HEK293 (cell line): Measurements from ENCODE around the gene SYS1.

ENCODE experiments used
- CTCF ChIA-PET: fragments of 350-600 bp; formaldehyde crosslinking; extraction: SDS; loops from one replicate; lab custom pipeline; 2021; ENCODE audit warnings: antibody characterized with exemption; lab: Yijun Ruan, JAX
- POLR2A ChIA-PET: fragments of 300-600 bp; formaldehyde crosslinking; extraction: SDS; loops from one replicate; lab custom pipeline; 2020; ENCODE audit warnings: antibody characterized with exemption, inconsistent platforms; lab: Yijun Ruan, JAX
- H3K27ac ChIP-seq: fragments of 200-500 bp; sonication (Bioruptor generic); 2 replicates; pipeline ENCODE4 v1.5.1; 2014; ENCODE audit warnings: low read depth, low read length, control low read depth, inconsistent platforms; ENCODE audit errors: extremely low read depth
- H3K36me3 ChIP-seq, 2 experiments: fragments of 200-500 bp in 1 of 2; sonication (Bioruptor generic) in 1 of 2; 1 replicate in 1 of 2; 2 replicates in 1 of 2; pipeline ENCODE4 v1.5.1; 2014 to 2017; ENCODE audit warnings: inconsistent platforms in 2 of 2, low read length in 2 of 2; ENCODE audit not compliant: control insufficient read depth in 2 of 2, insufficient read depth in 1 of 2
- H3K4me1 ChIP-seq: fragments of 200-500 bp; sonication (Bioruptor generic); 2 replicates; pipeline ENCODE4 v1.5.1; 2014; ENCODE audit warnings: mild to moderate bottlenecking, low read length, inconsistent platforms; ENCODE audit not compliant: control insufficient read depth, insufficient read depth
- H3K4me3 ChIP-seq: 2 replicates; pipeline ENCODE4 v1.5.1; 2011; ENCODE audit warnings: low read depth, mild to moderate bottlenecking, control low read depth, low read length, moderate library complexity
- H3K9me3 ChIP-seq: fragments of 200-500 bp; sonication (Bioruptor generic); 2 replicates; pipeline ENCODE4 v1.5.1; 2014; ENCODE audit warnings: low read depth, low read length, inconsistent platforms; ENCODE audit not compliant: control insufficient read depth, insufficient read depth
- BCL11A ChIP-seq: fragments of 450-650 bp; formaldehyde crosslinking; IDR thresholded peaks from 2 replicates; pipeline ENCODE4 v1.5.1; 2016; ENCODE audit warnings: low read depth, missing biosample characterization, missing genetic modification characterization
- EGR2 ChIP-seq: fragments of 450-650 bp; formaldehyde crosslinking; IDR thresholded peaks from 2 replicates; pipeline ENCODE4 v1.5.1; 2016; ENCODE audit warnings: low read depth, missing biosample characterization, missing genetic modification characterization
- KLF1 ChIP-seq: fragments of 450-650 bp; formaldehyde crosslinking; IDR thresholded peaks from 2 replicates; pipeline ENCODE4 v1.5.1; 2016; ENCODE audit warnings: missing biosample characterization, missing genetic modification characterization
- KLF16 ChIP-seq: fragments of 450-650 bp; formaldehyde crosslinking; IDR thresholded peaks from 2 replicates; pipeline ENCODE4 v1.5.1; 2017; ENCODE audit warnings: missing biosample characterization, missing genetic modification characterization
- PATZ1 ChIP-seq: fragments of 450-650 bp; formaldehyde crosslinking; IDR thresholded peaks from 2 replicates; pipeline ENCODE4 v1.5.1; 2016; ENCODE audit warnings: missing biosample characterization, missing genetic modification characterization
- PRDM1 ChIP-seq: fragments of 450-650 bp; formaldehyde crosslinking; IDR thresholded peaks from 2 replicates; pipeline ENCODE4; 2016; ENCODE audit warnings: missing biosample characterization, missing genetic modification characterization
- PRDM10 ChIP-seq: fragments of 450-650 bp; formaldehyde crosslinking; IDR thresholded peaks from 2 replicates; pipeline ENCODE4 v1.5.1; 2016; ENCODE audit warnings: missing biosample characterization, missing genetic modification characterization
- SCRT1 ChIP-seq: fragments of 450-650 bp; formaldehyde crosslinking; IDR thresholded peaks from 2 replicates; pipeline ENCODE4 v1.5.1; 2016; ENCODE audit warnings: missing biosample characterization, missing genetic modification characterization, borderline replicate concordance
- SP7 ChIP-seq: fragments of 450-650 bp; formaldehyde crosslinking; IDR thresholded peaks from 2 replicates; pipeline ENCODE4 v1.5.1; 2016; ENCODE audit warnings: missing biosample characterization, missing genetic modification characterization
- YY2 ChIP-seq: fragments of 450-650 bp; formaldehyde crosslinking; IDR thresholded peaks from 2 replicates; pipeline ENCODE4 v1.5.1; 2016; ENCODE audit warnings: missing biosample characterization, missing genetic modification characterization
- ZBTB11 ChIP-seq: fragments of 450-650 bp; formaldehyde crosslinking; conservative IDR thresholded peaks from 2 replicates; pipeline ENCODE4 v1.5.1; 2016; ENCODE audit warnings: low read depth, missing biosample characterization, missing genetic modification characterization
- ZBTB17 ChIP-seq: fragments of 450-650 bp; formaldehyde crosslinking; IDR thresholded peaks from 2 replicates; pipeline ENCODE4 v1.5.1; 2016; ENCODE audit warnings: missing biosample characterization, missing genetic modification characterization
- ZBTB8A ChIP-seq: fragments of 450-650 bp; formaldehyde crosslinking; IDR thresholded peaks from 2 replicates; pipeline ENCODE4 v1.5.1; 2016; ENCODE audit warnings: missing biosample characterization, missing genetic modification characterization
- ZFP37 ChIP-seq: fragments of 450-650 bp; formaldehyde crosslinking; IDR thresholded peaks from 2 replicates; pipeline ENCODE4 v1.5.1; 2016; ENCODE audit warnings: missing biosample characterization, missing genetic modification characterization
- ZNF10 ChIP-seq: fragments of 450-650 bp; formaldehyde crosslinking; IDR thresholded peaks from 2 replicates; pipeline ENCODE4 v1.5.1; 2017; ENCODE audit warnings: missing biosample characterization, missing genetic modification characterization
- ZNF114 ChIP-seq: fragments of 450-650 bp; formaldehyde crosslinking; IDR thresholded peaks from 2 replicates; pipeline ENCODE4 v1.5.0; 2017; ENCODE audit warnings: missing biosample characterization, missing genetic modification characterization
- ZNF2 ChIP-seq: fragments of 450-650 bp; formaldehyde crosslinking; IDR thresholded peaks from 2 replicates; pipeline ENCODE4 v1.5.1; 2016; ENCODE audit warnings: missing biosample characterization, missing genetic modification characterization
- ZNF335 ChIP-seq: fragments of 450-650 bp; formaldehyde crosslinking; conservative IDR thresholded peaks from 2 replicates; pipeline ENCODE4 v1.5.1; 2016; ENCODE audit warnings: missing biosample characterization, missing genetic modification characterization
- ZNF354C ChIP-seq: fragments of 450-650 bp; formaldehyde crosslinking; IDR thresholded peaks from 2 replicates; pipeline ENCODE4 v1.5.1; 2016; ENCODE audit warnings: missing biosample characterization, missing genetic modification characterization, low read depth, borderline replicate concordance
- ZNF629 ChIP-seq: fragments of 450-650 bp; formaldehyde crosslinking; IDR thresholded peaks from 2 replicates; pipeline ENCODE4 v1.5.1; 2017; ENCODE audit warnings: missing biosample characterization, missing genetic modification characterization
- ZNF645 ChIP-seq: fragments of 450-650 bp; formaldehyde crosslinking; IDR thresholded peaks from 2 replicates; pipeline ENCODE4; 2016; ENCODE audit warnings: missing biosample characterization, missing genetic modification characterization
- ZNF654 ChIP-seq: fragments of 450-650 bp; formaldehyde crosslinking; IDR thresholded peaks from 2 replicates; pipeline ENCODE4 v1.5.1; 2016; ENCODE audit warnings: low read depth, missing biosample characterization, missing genetic modification characterization
- ZNF692 ChIP-seq: fragments of 450-650 bp; formaldehyde crosslinking; IDR thresholded peaks from 2 replicates; pipeline ENCODE4 v1.5.1; 2016; ENCODE audit warnings: missing biosample characterization, missing genetic modification characterization
- ZNF837 ChIP-seq: fragments of 450-650 bp; formaldehyde crosslinking; IDR thresholded peaks from 2 replicates; pipeline ENCODE4 v1.5.1; 2016; ENCODE audit warnings: missing biosample characterization, missing genetic modification characterization
- ZSCAN30 ChIP-seq: fragments of 450-650 bp; IDR thresholded peaks from 2 replicates; pipeline ENCODE4 v1.5.1; 2018; ENCODE audit warnings: missing biosample characterization, mild to moderate bottlenecking, missing genetic modification characterization, moderate library complexity

Gene SYS1

GRCh38 chr20:45373353-45374100 is 10.6 kb downstream of the SYS1 start:
- Histone ChIP-seq H3K9me3 (no peaks in the 10 kb centered on the region), H3K4me3 (peak overlapping the region; percentile 29), H3K4me1 (no peaks in the 10 kb centered on the region), H3K27ac (no peak overlapping the region), H3K36me3 (peaks cover 0 to 8% of the 10 kb centered on the region in 2 experiments; a peak in 1 of 3 replicates)
- ChIA-PET POLR2A (interaction anchor here (0.6 to 1.6 kb wide), 8 partner anchors 11 to 554 kb away, joined by 3 to 14 read pairs (median 7); partner anchors contain the start of genes PIGT, SDC4 and SYS1), CTCF (interaction anchor here (0.6 to 5.4 kb wide), 49 partner anchors 8 to 644 kb away, joined by 3 to 95 read pairs (median 6); partner anchors contain the start of genes DBNDD2, PIGT, SDC4 and SYS1)
- TF ChIP-seq KLF16 (tag by site-specific recombination) (0 out of 2 replicates have a peak, but pooled peaks have one; percentile 19), ZNF354C (tag by site-specific recombination) (no peak), PATZ1 (tag by site-specific recombination) (peak; percentile 54; the same call in 1 of the 2 replicates), ZNF114 (tag by site-specific recombination) (no peak), ZNF837 (tag by site-specific recombination) (no peak), ZBTB17 (0 out of 2 replicates have a peak, but pooled peaks have one; percentile 20), ZNF2 (tag by site-specific recombination) (peak; percentile 66; the same call in 1 of the 2 replicates), ZBTB8A (tag by site-specific recombination) (peak; percentile 33; the same call in 1 of the 2 replicates), PRDM10 (tag by site-specific recombination) (peak; percentile 96), ZNF645 (tag by site-specific recombination) (no peak), ZNF692 (tag by site-specific recombination) (0 out of 2 replicates have a peak, but pooled peaks have one; percentile 16), YY2 (tag by site-specific recombination) (no peak), BCL11A (tag by site-specific recombination) (0 out of 2 replicates have a peak, but pooled peaks have one; percentile 38), ZFP37 (tag by site-specific recombination) (no peak), SP7 (tag by site-specific recombination) (peak; percentile 39; the same call in 1 of the 2 replicates), PRDM1 (tag by site-specific recombination) (0 out of 2 replicates have a peak, but pooled peaks have one; percentile 8), ZSCAN30 (0 out of 2 replicates have a peak, but pooled peaks have one; percentile 10), ZBTB11 (peak; percentile 50; the same call in 1 of the 2 replicates), KLF1 (tag by site-specific recombination) (peak; percentile 57; the same call in 1 of the 2 replicates), ZNF10 (tag by site-specific recombination) (0 out of 2 replicates have a peak, but pooled peaks have one; percentile 56), EGR2 (tag by site-specific recombination) (no peak), SCRT1 (no peak), ZNF629 (tag by site-specific recombination) (0 out of 2 replicates have a peak, but pooled peaks have one; percentile 16), ZNF654 (tag by site-specific recombination) (peak; percentile 71), ZNF335 (peak; percentile 34; the same call in 1 of the 2 replicates)
